ENCODE data around the gene CCR4. TPM values are rescaled to one million over a fixed set of nuclear protein-coding genes. Genes with fewer than 3 reads are reported as not detected.

Gene CCR4
- total RNA-seq, 8 experiments from 2014 or later, result 0.05 to 0.19 (median 0.12) TPM; not detected in 4

GRCh38 chr3:32996048-32996754 lies 44.8 kb downstream of the CCR4 start:
- no peak overlapping the region for H3K27ac ChIP-seq
- no peak for ATAC-seq (replicated peaks in 6 of 8)
- 47 to 93% (median 75%) methylated on average over 1 to 5 of the region's 5 CpGs for WGBS, 10 experiments
- in situ Hi-C loops (cut with MboI; ENCODE audit: low pct_unique_long_range_greater_than_20kb in 2 of 9, low sequenced_read_pairs in 9 of 9, unreplicated experiment in 9 of 9), result no loop called here
- H3K4me3 ChIP-seq, result no peak overlapping the region
- H3K4me1 ChIP-seq (replicated peaks in 1 of 2), result no peaks in the 10 kb centered on the region

DNA sequence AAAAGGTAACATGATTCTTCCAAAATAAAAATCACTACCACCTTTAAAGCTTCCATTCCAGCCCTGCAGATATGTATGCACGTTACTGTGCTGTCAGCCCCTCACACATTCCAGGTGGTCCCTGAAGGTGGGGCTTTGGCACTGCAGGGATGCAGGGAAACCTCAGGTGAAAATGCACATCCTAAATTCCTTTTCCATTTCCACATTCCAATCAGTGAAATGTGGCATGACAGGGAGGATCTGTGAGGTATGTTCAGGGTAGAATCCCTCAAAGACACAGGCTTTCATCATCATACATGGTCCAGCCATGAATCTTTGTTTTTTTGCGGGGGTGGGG lies 45.3 kb downstream of the CCR4 start:
- ATAC-seq (replicated peaks in 6 of 8), result no peak
- 33 to 100% (median 87%) methylated on average over 1 to 2 of the region's 2 CpGs; no CpG with 5 or more reads in 2 of the 10 experiments for WGBS, 10 experiments
- no peak overlapping the region for H3K4me3 ChIP-seq
- in situ Hi-C loops (cut with MboI; ENCODE audit: low pct_unique_long_range_greater_than_20kb in 2 of 9, low sequenced_read_pairs in 9 of 9, unreplicated experiment in 9 of 9), result no loop called here
- H3K27ac ChIP-seq, result no peak overlapping the region
- no peaks in the 10 kb centered on the region for H3K4me1 ChIP-seq (replicated peaks in 1 of 2)

GRCh38 chr3:32998631-32999451 lies 47.4 kb downstream of the CCR4 start:
- in situ Hi-C loops (cut with MboI; ENCODE audit: low pct_unique_long_range_greater_than_20kb in 2 of 9, low sequenced_read_pairs in 9 of 9, unreplicated experiment in 9 of 9), result no loop called here
- 77 to 93% (median 90%) methylated on average over 2 to 7 of the region's 10 CpGs; no CpG with 5 or more reads in 1 of the 10 experiments for WGBS, 10 experiments
- Histone ChIP-seq H3K4me3 (no peak overlapping the region), H3K27ac (no peak overlapping the region), H3K4me1 (replicated peaks in 1 of 2) (no peaks in the 10 kb centered on the region)
- no peak for ATAC-seq (replicated peaks in 6 of 8)

- in situ Hi-C loops (cut with MboI; ENCODE audit: low pct_unique_long_range_greater_than_20kb in 2 of 9, low sequenced_read_pairs in 9 of 9, unreplicated experiment in 9 of 9), result no loop called here
- H3K27ac ChIP-seq, result no peak overlapping the region
- H3K4me3 ChIP-seq, result no peak overlapping the region
- ATAC-seq (replicated peaks in 6 of 8), result peak in 5 of 8 experiments; percentile 36 to 88 (median 63)
- 81 to 100% (median 96%) methylated on average over 2 to 3 of the region's 3 CpGs for WGBS, 10 experiments
- no peaks in the 10 kb centered on the region for H3K4me1 ChIP-seq (replicated peaks in 1 of 2)
Observed at GRCh38 chr3:33000691-33001385, 49.4 kb downstream of the CCR4 start.

DNA sequence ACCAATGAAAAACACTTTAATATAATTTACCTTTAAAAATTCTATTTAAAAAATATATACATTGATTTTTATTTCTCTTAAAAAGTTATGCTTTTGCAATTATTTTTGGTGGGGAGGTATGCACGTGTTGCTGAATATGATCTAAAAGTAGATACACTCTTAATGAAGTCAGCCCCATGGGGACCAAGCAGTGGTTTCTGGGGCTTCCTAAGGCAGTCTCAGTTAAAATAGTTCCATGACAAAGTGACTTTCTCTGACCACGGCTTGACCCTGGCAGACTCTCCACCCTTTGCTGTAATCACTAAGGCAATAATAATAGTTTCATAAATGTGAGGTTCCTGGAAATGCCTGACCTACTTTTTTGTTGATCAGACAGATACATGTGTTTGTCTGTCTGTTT lies 50.4 kb downstream of the CCR4 start:
- 30 to 100% (median 74%) methylated on average over 1 to 2 of the region's 2 CpGs; no CpG with 5 or more reads in 2 of the 10 experiments for WGBS, 10 experiments
- in situ Hi-C loops (cut with MboI; ENCODE audit: low pct_unique_long_range_greater_than_20kb in 2 of 9, low sequenced_read_pairs in 9 of 9, unreplicated experiment in 9 of 9), result no loop called here
- no peak for ATAC-seq (replicated peaks in 6 of 8)

GRCh38 chr3:33003308-33003707 lies 51.9 kb downstream of the CCR4 start:
- in situ Hi-C loops (cut with MboI; ENCODE audit: low pct_unique_long_range_greater_than_20kb in 2 of 9, low sequenced_read_pairs in 9 of 9, unreplicated experiment in 9 of 9), result no loop called here
- Histone ChIP-seq H3K27ac (no peak overlapping the region), H3K4me3 (no peak overlapping the region), H3K4me1 (replicated peaks in 1 of 2) (no peaks in the 10 kb centered on the region)
- no peak for ATAC-seq (replicated peaks in 6 of 8)
- WGBS, 10 experiments, result 96 to 100% (median 99%) methylated on average over 1 to 4 of the region's 4 CpGs; no CpG with 5 or more reads in 2 of the 10 experiments

More for the DNA sequence above, 50.4 kb downstream of the CCR4 start:
- no peaks in the 10 kb centered on the region for H3K4me1 ChIP-seq (replicated peaks in 1 of 2)
- no peak overlapping the region for H3K4me3 ChIP-seq
- no peak overlapping the region for H3K27ac ChIP-seq

DNA sequence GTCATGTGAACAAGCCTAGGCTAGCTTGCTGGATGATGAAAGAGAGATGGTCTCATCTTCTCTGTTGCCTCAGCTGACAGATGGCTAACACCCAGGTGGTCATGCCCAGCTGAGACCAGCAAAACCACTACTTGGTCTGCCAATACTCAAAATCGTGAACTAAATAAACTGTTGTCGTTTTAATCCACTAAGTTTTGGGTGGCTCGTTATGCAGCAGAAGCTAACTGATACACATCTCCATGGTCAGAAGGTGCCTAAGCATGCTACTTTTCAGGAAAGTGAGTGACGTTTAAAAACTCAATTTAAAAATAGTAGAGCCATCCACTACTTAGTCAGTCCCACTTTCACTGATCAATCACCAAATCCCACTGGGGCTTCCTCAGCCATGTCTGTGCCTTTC lies 52.8 kb downstream of the CCR4 start:
- Histone ChIP-seq H3K4me1 (replicated peaks in 1 of 2) (no peaks in the 10 kb centered on the region), H3K27ac (no peak overlapping the region), H3K4me3 (no peak overlapping the region)
- in situ Hi-C loops (cut with MboI; ENCODE audit: low pct_unique_long_range_greater_than_20kb in 2 of 9, low sequenced_read_pairs in 9 of 9, unreplicated experiment in 9 of 9), result no loop called here
- 100% methylated on average over 1 to 3 of the region's 4 CpGs; no CpG with 5 or more reads in 6 of the 10 experiments for WGBS, 10 experiments
- ATAC-seq (replicated peaks in 6 of 8), result no peak

- Histone ChIP-seq H3K27ac (no peak overlapping the region), H3K4me1 (replicated peaks in 1 of 2) (no peaks in the 10 kb centered on the region), H3K4me3 (no peak overlapping the region)
- WGBS, 10 experiments, result 25 to 100% (median 84%) methylated on average over 1 to 2 of the region's 2 CpGs; no CpG with 5 or more reads in 4 of the 10 experiments
- no peak for ATAC-seq (replicated peaks in 6 of 8)
- in situ Hi-C loops (cut with MboI; ENCODE audit: low pct_unique_long_range_greater_than_20kb in 2 of 9, low sequenced_read_pairs in 9 of 9, unreplicated experiment in 9 of 9), result no loop called here
Observed at GRCh38 chr3:33004961-33005360, 53.5 kb downstream of the CCR4 start.

Other genes starting within 250 kb of the CCR4 start
- gene TRIM71, start 133.6 kb upstream of the CCR4 start, total RNA-seq, result 10 to 100 TPM in 2 of 8 experiments, 1 to 10 TPM in 2, under 1 TPM in 4; 0.07 to 56.4 (median 3.7) TPM
- gene GLB1, start 145.5 kb downstream of the CCR4 start, total RNA-seq, result 10 to 100 TPM; 21.5 to 86.0 (median 33.6) TPM
- 1 to 10 TPM; 2.3 to 8.6 (median 3.9) TPM for gene TMPPE, start 145.5 kb downstream of the CCR4 start, total RNA-seq
- gene CRTAP, start 162.4 kb downstream of the CCR4 start, total RNA-seq, result 100 to 1,000 TPM in 3 of 8 experiments, 10 to 100 TPM in 5; 14.2 to 197 (median 36.2) TPM